ENCODE results near the gene MKRN3.
A peak's percentile ranks its signal among the peaks of the same experiment; 100 is the strongest.

MKRN3 gene
- total RNA-seq = 3.3 to 10.5 (median 5.6) reads per million in 9 experiments

- DNase-seq = peak; percentile 20 to 65 (median 21)
- H3K27ac Mint-ChIP-seq = peak within 1 kb of the TSS; percentile 69 to 86
- ATAC-seq (replicated peaks) = peak; percentile 64
- H3K9me3 Mint-ChIP-seq = peaks cover 4 to 12% of the 10 kb centered on the region in 2 donors
- H3K4me1 Mint-ChIP-seq (ENCODE audit: low read depth in 2 of 2) = no peaks in the 10 kb centered on the region
- peak within 1 kb of the TSS; percentile 74 to 89 for H3K4me3 Mint-ChIP-seq
- no peaks in the 10 kb centered on the region for H3K27me3 Mint-ChIP-seq
- peaks cover 10% of the 10 kb centered on the region for H3K36me3 Mint-ChIP-seq (ENCODE audit: insufficient read depth)
Observed at GRCh38 chr15:23565395-23566070, at the start of gene MKRN3. Gene MKRN3 (plus strand): TSS chr15:23565674. CDS start chr15:23565783, 109 bp downstream.

GRCh38 chr15:23516866-23517265, 48.6 kb upstream of the MKRN3 start:
- Mint-ChIP-seq H3K4me3 (no peak overlapping the region), H3K27ac (no peak overlapping the region), H3K9me3 (peaks cover 0 to 6% of the 10 kb centered on the region in 2 donors), H3K4me1 (ENCODE audit: low read depth in 2 of 2) (no peaks in the 10 kb centered on the region), H3K36me3 (ENCODE audit: insufficient read depth) (no peaks in the 10 kb centered on the region), H3K27me3 (peaks cover 0 to 7% of the 10 kb centered on the region in 2 donors)
- no peak for ATAC-seq (replicated peaks)
- DNase-seq = no peak

- Mint-ChIP-seq H3K27me3 (peaks cover 0 to 7% of the 10 kb centered on the region in 2 donors), H3K36me3 (ENCODE audit: insufficient read depth) (no peaks in the 10 kb centered on the region), H3K9me3 (peaks cover 0 to 6% of the 10 kb centered on the region in 2 donors), H3K4me3 (no peak overlapping the region), H3K4me1 (ENCODE audit: low read depth in 2 of 2) (no peaks in the 10 kb centered on the region), H3K27ac (no peak overlapping the region)
- ATAC-seq (replicated peaks) (no peak), DNase-seq (no peak)
Observed at GRCh38 chr15:23518104-23518503, 47.4 kb upstream of the MKRN3 start.

- H3K4me1 Mint-ChIP-seq (ENCODE audit: low read depth in 2 of 2) = no peaks in the 10 kb centered on the region
- H3K9me3 Mint-ChIP-seq = peaks cover 0 to 2% of the 10 kb centered on the region in 2 donors
Observed at GRCh38 chr15:23524816-23525215, 40.7 kb upstream of the MKRN3 start.

GRCh38 chr15:23529891-23530290, 35.6 kb upstream of the MKRN3 start:
- DNase-seq = no peak
- no peaks in the 10 kb centered on the region for H3K36me3 Mint-ChIP-seq (ENCODE audit: insufficient read depth)
- no peak for ATAC-seq (replicated peaks)
- no peaks in the 10 kb centered on the region for H3K4me1 Mint-ChIP-seq (ENCODE audit: low read depth in 2 of 2)
- peaks cover 7 to 10% of the 10 kb centered on the region in 2 donors for H3K9me3 Mint-ChIP-seq
- H3K4me3 Mint-ChIP-seq = no peak overlapping the region
- no peaks in the 10 kb centered on the region for H3K27me3 Mint-ChIP-seq
- no peak overlapping the region for H3K27ac Mint-ChIP-seq

More at GRCh38 chr15:23524816-23525215, 40.7 kb upstream of the MKRN3 start:
- Mint-ChIP-seq H3K36me3 (ENCODE audit: insufficient read depth) (no peaks in the 10 kb centered on the region), H3K27ac (no peak overlapping the region), H3K27me3 (no peaks in the 10 kb centered on the region), H3K4me3 (no peak overlapping the region)
- DNase-seq = no peak
- no peak for ATAC-seq (replicated peaks)

GRCh38 chr15:23532024-23532423, 33.5 kb upstream of the MKRN3 start:
- H3K27me3 Mint-ChIP-seq = no peaks in the 10 kb centered on the region
- peaks cover 11 to 14% of the 10 kb centered on the region in 2 donors for H3K9me3 Mint-ChIP-seq
- ATAC-seq (replicated peaks) = no peak
- no peak overlapping the region for H3K4me3 Mint-ChIP-seq
- no peaks in the 10 kb centered on the region for H3K4me1 Mint-ChIP-seq (ENCODE audit: low read depth in 2 of 2)
- no peaks in the 10 kb centered on the region for H3K36me3 Mint-ChIP-seq (ENCODE audit: insufficient read depth)
- H3K27ac Mint-ChIP-seq = no peak overlapping the region
- DNase-seq = no peak

- DNase-seq (no peak), ATAC-seq (replicated peaks) (no peak)
- no peaks in the 10 kb centered on the region for H3K27me3 Mint-ChIP-seq
- H3K27ac Mint-ChIP-seq = no peak overlapping the region
- H3K9me3 Mint-ChIP-seq = peaks cover 9 to 17% of the 10 kb centered on the region in 2 donors
- H3K36me3 Mint-ChIP-seq (ENCODE audit: insufficient read depth) = no peaks in the 10 kb centered on the region
- no peak overlapping the region for H3K4me3 Mint-ChIP-seq
- no peaks in the 10 kb centered on the region for H3K4me1 Mint-ChIP-seq (ENCODE audit: low read depth in 2 of 2)
Observed at GRCh38 chr15:23536659-23537058, 28.8 kb upstream of the MKRN3 start.

- DNase-seq (no peak), ATAC-seq (replicated peaks) (no peak)
- Mint-ChIP-seq H3K9me3 (peaks cover 9 to 17% of the 10 kb centered on the region in 2 donors), H3K27me3 (no peaks in the 10 kb centered on the region), H3K27ac (no peak overlapping the region), H3K4me3 (no peak overlapping the region), H3K36me3 (ENCODE audit: insufficient read depth) (no peaks in the 10 kb centered on the region), H3K4me1 (ENCODE audit: low read depth in 2 of 2) (no peaks in the 10 kb centered on the region)
Observed at GRCh38 chr15:23538648-23539047, 26.8 kb upstream of the MKRN3 start.

GRCh38 chr15:23539892-23540291, 25.6 kb upstream of the MKRN3 start:
- ATAC-seq (replicated peaks) (no peak), DNase-seq (no peak)
- Mint-ChIP-seq H3K36me3 (ENCODE audit: insufficient read depth) (no peaks in the 10 kb centered on the region), H3K4me3 (no peak overlapping the region), H3K9me3 (peaks cover 4 to 10% of the 10 kb centered on the region in 2 donors), H3K27ac (no peak overlapping the region), H3K27me3 (no peaks in the 10 kb centered on the region), H3K4me1 (ENCODE audit: low read depth in 2 of 2) (no peaks in the 10 kb centered on the region)

- Mint-ChIP-seq H3K27ac (no peak overlapping the region), H3K9me3 (no peaks in the 10 kb centered on the region), H3K4me3 (no peak overlapping the region), H3K36me3 (ENCODE audit: insufficient read depth) (no peaks in the 10 kb centered on the region), H3K4me1 (ENCODE audit: low read depth in 2 of 2) (no peaks in the 10 kb centered on the region), H3K27me3 (no peaks in the 10 kb centered on the region)
- ATAC-seq (replicated peaks) (no peak), DNase-seq (no peak)
Observed at GRCh38 chr15:23546158-23546557, 19.3 kb upstream of the MKRN3 start.

- Mint-ChIP-seq H3K4me3 (no peak overlapping the region), H3K27me3 (no peaks in the 10 kb centered on the region), H3K27ac (no peak overlapping the region), H3K4me1 (ENCODE audit: low read depth in 2 of 2) (no peaks in the 10 kb centered on the region), H3K36me3 (ENCODE audit: insufficient read depth) (no peaks in the 10 kb centered on the region), H3K9me3 (no peaks in the 10 kb centered on the region)
- ATAC-seq (replicated peaks) (no peak), DNase-seq (no peak)
Observed at GRCh38 chr15:23548071-23548470, 17.4 kb upstream of the MKRN3 start.

GRCh38 chr15:23561914-23562313, 3.6 kb upstream of the MKRN3 start:
- no peaks in the 10 kb centered on the region for H3K4me1 Mint-ChIP-seq (ENCODE audit: low read depth in 2 of 2)
- H3K4me3 Mint-ChIP-seq = no peak overlapping the region
- no peak for DNase-seq
- H3K27me3 Mint-ChIP-seq = no peaks in the 10 kb centered on the region
- peaks cover 2 to 12% of the 10 kb centered on the region in 2 donors for H3K9me3 Mint-ChIP-seq
- H3K27ac Mint-ChIP-seq = no peak overlapping the region
- ATAC-seq (replicated peaks) = no peak
- peaks cover 7% of the 10 kb centered on the region for H3K36me3 Mint-ChIP-seq (ENCODE audit: insufficient read depth)

GRCh38 chr15:23564821-23565394, 566 bp upstream of the MKRN3 start:
- Mint-ChIP-seq H3K36me3 (ENCODE audit: insufficient read depth) (peaks cover 10% of the 10 kb centered on the region), H3K4me3 (peak overlapping the region; percentile 74 to 89), H3K9me3 (peaks cover 4 to 12% of the 10 kb centered on the region in 2 donors), H3K27me3 (no peaks in the 10 kb centered on the region), H3K27ac (peak overlapping the region in 1 of 2 donors; percentile 69), H3K4me1 (ENCODE audit: low read depth in 2 of 2) (no peaks in the 10 kb centered on the region)
- DNase-seq (no peak), ATAC-seq (replicated peaks) (no peak)

- Mint-ChIP-seq H3K4me3 (peak overlapping the region; percentile 74 to 89), H3K27me3 (no peaks in the 10 kb centered on the region), H3K36me3 (ENCODE audit: insufficient read depth) (peaks cover 10% of the 10 kb centered on the region), H3K27ac (peak overlapping the region; percentile 51 to 69), H3K4me1 (ENCODE audit: low read depth in 2 of 2) (no peaks in the 10 kb centered on the region), H3K9me3 (peaks cover 4 to 12% of the 10 kb centered on the region in 2 donors)
- ATAC-seq (replicated peaks) (peak; percentile 74), DNase-seq (peak in 2 of 3 experiments; percentile 23 to 35)
Observed at GRCh38 chr15:23566071-23566554, 639 bp downstream of the MKRN3 start.

Measured in effector memory CD8-positive, alpha-beta T cell (primary cell).